Suprapubic skin (tissue), 3 donors: ENCODE results near the gene SH3RF1.

Experiments used
- CTCF ChIP-seq, 2 donors: fragments of 200-600 bp in 1 of 2; fragments of 450-650 bp in 1 of 2; sonication (generic) in 1 of 2; IDR thresholded peaks; one replicate each; pipeline ENCODE4 v1.5.1; 2016 to 2019; ENCODE audit warnings: antibody characterized with exemption in 2 of 2, mild to moderate bottlenecking in 1 of 2, moderate library complexity in 1 of 2
- EP300 ChIP-seq: sonication (generic); formaldehyde crosslinking; IDR thresholded peaks from one replicate; pipeline ENCODE4 v1.6.1; 2017; ENCODE audit warnings: antibody characterized with exemption
- POLR2A ChIP-seq, 2 donors: fragments of 450-650 bp; IDR thresholded peaks; one replicate each; pipeline ENCODE4 v1.6.1; 2017; ENCODE audit warnings: antibody characterized with exemption in 2 of 2, mild to moderate bottlenecking in 2 of 2, moderate library complexity in 2 of 2

- no peak for TF ChIP-seq CTCF (IDR thresholded peaks at IDR 0.05)
- TF ChIP-seq EP300 = no peak
- no peak for TF ChIP-seq POLR2A (IDR thresholded peaks at IDR 0.05)
Measured at GRCh38 chr4:169315530-169316343, 45.0 kb upstream of the SH3RF1 start.
